HG02759 (cell line): ENCODE measurements around the gene NFX1.
"Not testable (repeated sequence)": the region's sequence is repeated elsewhere in the genome, so short reads cannot be mapped to it uniquely, and the experiment has no call there.

ENCODE experiments used
- ATAC-seq: cut with Tn5 transposase; IDR thresholded peaks from one replicate; pipeline ENCODE4 v1.9.1; 2021; ENCODE audit warnings: mild to moderate bottlenecking, moderate library complexity; ENCODE audit not compliant: unreplicated experiment

Gene NFX1

DNA sequence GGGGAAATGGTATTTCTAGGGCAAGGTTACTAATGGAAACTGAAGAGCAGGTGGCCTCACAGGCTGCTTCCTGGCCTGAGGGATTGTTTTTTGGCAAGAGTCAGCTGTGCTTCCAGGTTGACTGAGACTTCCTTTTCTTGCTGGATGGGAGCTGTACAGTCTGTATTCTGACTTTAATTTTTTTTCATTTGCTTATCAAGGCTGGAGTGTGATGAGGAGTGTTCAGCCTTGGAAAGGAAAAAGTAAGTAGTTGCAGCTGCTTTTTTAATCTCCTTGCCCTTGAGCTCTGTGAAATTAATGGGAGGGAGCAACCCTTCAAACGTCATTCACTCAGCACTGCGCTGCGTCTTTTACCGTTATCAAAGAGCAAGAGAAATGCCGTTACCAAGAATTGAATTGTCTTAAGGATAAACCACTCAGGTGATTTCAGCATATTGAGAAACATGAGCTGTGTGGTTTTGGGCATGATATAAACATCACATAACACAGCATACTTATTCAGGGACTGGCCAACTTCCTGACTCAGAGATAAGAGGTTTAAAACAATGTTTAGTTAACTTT lies 64.4 kb downstream of the NFX1 start:
- no peak for ATAC-seq

DNA sequence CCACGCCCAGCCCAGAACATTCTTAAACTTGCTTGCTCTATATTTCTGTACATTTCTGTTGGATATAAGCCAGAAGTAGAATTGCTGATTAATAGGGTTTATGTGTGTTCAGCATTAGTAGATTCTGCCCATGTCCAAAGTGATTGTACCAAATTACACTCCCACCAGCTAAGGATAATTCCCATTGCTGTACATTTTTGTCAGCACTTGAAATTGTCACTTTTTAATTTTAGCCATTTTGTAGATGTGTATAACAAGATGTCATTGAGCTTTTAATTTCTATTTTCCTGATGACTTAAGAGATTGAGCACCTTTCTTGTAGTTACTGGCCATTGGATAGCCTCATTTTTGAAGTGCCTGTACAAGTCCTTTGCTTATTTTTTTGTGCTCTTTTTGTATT lies 65.6 kb downstream of the NFX1 start:
- ATAC-seq, result no peak

DNA sequence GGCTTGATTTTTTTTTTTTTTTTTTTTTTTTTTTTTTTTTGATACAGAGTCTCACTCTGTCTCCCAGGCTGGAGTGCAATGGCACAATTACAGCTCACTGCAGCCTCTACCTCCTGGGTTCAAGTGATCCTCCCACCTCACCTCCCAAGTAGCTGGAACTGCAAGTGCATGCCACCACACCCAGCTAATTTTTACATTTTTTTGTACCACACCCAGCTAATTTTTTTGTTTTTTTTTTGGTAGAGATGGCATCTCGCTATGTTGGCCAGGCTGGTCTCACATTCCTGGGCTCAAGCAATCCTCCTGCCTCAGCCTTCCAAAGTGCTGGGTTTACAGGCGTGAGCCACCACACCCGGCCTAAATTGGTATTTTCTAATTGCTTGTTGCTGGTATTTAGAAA lies 68.3 kb downstream of the NFX1 start:
- not testable (repeated sequence) for ATAC-seq

DNA sequence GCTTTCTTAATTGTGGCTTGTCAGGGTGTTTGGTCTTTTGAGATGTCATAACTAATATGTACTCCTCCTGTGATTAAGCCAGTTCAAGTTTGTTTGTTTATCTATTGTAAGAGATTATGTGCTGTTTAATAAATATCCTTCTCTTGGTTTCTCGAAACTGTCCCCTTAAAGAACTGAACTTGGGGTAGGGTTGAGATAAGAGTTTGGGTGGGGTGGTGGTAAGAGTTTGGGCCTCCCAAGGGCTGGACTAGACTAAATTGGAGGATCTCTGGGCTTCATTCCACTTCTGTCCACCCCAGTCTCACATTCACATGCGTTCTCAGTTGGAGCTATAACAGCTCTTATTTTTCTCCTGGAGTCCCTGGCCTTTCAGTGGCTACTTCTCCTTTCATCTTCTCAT lies 73.8 kb downstream of the NFX1 start:
- ATAC-seq, result no peak

DNA sequence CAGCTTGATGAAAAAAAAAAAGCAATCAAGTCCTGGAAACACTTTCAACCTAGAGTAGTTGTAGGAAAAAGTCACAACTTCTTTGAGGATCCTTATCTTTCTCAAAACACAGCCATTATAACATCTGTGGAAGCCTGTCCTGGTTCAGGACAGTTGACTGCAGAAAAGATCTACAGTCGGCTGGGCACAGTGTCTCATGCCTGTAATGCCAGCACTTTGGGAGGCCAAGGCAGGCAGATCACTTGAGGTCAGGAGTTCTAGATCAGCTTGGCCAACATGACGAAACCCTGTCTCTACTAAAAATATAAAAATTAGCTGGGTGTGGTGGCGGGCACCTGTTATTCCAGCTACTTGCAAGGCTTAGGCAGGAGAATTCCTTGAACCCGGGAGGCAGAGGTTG lies 74.5 kb downstream of the NFX1 start:
- not testable (repeated sequence) for ATAC-seq

DNA sequence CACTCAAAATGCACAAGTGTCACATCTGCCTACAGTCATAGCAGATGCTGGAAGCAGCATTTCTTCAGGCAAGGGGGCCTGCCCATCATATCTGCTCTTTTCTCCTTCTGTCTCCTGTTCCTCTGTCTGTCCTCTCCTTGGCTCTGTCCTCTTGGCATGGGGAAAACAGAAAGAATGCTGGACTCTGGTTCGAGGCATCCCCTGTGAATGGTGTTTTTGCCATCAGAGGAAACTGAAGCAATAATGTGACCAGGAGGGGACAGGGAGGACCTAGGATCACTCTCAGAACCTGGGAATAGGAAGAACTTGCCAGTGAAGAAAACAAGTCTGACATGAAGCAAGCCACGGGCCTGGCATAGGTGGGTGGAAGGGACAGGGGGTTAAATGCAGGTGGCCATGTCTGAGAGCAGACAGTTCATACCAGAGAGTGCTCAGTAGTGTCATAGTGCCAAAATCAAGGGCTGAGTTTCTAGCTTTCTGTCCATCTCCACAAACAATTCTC lies 76.7 kb downstream of the NFX1 start:
- ATAC-seq, result no peak

DNA sequence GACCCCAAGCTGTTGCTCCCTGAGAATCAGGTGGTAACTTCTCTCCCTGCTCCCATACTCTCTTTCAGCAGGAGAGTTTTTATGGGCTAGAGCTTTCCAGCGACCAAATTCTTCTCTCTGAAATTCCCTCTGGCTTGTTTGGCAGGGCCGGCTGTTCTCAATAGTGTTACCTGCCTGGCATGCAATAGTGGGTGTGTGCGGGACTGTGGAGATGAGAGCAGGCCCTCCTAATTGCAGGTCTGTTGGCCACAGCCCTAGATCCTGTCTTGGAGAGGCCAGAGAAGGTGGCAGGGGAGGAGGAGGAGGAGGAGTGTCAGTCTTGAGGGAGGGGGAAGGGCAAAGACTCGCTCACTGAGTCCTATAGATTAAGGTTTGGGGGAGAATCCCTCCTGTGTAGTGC lies 82.6 kb downstream of the NFX1 start:
- no peak for ATAC-seq

DNA sequence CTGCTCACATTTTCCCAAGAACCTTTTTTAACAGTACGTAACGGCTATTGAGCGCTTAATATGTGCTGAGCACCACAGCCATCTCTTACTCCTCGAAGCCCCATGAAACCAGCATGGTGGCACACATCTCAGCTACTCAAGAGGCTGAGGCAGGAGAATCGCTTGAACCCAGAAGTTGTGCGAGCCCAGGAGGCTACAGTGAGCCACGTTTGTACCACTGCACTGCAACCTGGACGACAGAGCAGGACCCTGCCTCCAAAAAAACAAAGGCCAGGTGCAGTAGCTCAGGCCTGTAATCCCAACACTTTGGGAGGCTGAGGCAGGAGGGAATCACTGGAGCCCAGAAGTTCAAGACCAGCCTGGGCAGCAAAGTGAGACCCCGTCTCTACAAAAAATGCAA lies 83.9 kb downstream of the NFX1 start:
- ATAC-seq, result no peak

DNA sequence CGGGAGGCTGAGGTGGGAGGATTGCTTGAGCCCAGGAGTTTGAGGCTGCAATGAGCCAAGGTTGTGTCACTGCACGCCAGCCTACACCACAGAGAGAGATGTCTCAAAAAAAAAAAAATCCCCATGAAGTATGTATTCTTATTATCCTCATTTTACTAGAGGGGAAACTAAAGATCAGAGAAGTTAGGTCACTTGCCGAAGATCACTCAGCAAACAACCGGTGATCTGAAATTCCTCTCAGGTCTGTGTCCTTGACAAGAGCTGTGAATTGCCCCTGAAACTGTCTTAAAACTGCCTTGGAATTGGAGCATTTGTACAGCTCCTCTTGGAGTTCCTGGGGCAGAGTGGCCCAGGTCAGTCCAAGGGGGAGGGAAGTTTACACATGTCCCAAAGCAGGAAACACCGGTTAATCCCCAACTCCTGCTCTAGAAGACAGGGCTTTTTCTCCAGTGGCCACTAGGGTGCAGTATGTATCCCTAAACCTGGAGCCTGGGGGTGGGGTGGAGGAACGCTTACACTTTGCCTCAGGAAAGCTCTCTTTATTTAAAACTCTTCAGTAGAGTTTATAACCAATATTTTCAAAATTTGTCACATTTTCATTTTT lies 84.4 kb downstream of the NFX1 start:
- peak; percentile 82 for ATAC-seq

DNA sequence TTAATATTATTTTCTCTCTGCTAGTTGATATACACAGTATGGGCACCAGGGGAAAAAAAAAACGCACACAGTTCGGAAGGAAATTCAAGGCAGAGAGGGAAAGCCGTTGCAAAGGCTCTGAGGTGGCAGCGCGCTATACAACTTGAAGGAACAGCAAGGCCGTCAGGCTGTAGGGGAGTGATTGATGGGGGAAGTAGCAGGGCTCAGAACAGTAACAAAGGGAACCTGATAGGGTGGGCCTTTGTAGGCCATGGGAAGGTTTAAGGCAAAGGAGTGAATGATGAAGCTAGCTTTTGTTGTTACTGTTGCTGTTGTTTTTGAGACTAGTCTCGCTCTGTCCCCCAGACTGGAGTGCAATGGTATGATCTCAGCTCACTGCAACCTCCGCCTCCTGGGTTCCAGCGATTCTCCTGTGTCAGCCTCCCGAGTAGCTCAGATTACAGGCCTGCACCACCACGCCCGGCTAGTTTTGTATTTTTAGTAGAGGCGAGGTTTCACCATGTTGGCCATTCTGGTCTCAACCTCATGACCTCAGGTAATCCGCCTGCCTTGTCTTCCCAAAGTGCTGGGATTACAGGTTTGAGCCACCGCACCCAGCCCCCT lies 85.0 kb downstream of the NFX1 start:
- ATAC-seq, result no peak

DNA sequence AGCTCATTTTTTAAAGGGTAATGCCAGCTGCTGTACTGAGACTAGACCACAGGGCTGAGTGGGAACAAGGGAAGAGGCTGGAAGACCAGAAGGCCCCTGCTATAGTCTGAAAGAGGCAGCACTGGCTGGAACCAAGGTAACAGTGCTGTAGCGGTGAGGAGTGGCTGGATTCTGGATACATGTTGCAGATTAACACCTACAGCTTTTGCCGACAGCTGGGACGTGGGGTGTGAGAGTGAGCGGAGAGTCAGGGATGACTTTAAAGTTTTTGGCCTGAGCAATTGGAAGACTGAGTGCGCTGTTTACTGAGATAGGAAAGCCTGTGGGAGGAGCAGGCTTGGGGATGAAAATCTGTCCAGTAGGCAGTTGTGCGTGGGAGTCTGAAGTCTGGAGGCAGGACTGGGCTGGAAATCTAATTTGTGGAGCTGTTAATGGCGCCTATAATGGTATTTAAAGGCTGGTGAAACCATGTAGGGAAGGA lies 85.6 kb downstream of the NFX1 start:
- ATAC-seq, result no peak

DNA sequence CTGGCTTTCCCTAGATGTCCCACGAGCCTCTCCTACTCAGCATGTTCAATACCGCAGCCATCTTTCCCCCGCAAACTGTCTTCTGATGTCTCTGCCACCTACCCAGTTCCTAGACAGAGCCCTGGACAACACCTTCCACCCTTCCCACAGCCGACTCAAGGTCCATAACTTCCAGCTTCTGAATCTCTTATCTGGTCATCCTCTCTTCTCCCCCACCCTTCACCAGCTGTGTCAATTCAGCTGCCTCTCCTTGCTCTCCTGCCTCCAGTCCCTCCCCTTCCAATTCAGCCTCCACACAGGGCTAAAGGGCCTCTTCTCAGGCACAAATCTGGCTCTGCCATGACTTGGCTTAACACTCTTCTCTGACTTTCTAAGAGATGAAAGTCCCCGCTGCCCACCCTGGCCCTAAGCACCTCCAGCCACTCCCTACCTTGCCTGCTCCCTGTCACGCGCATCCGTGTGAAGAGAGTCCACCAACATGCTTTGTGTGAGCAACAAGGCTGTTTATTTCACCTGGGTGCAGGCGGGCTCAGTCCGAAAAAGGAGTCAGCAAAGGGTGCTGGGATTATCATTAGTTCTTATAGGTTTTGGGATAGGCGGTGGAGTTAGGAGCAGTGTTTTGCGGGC lies 86.9 kb downstream of the NFX1 start:
- ATAC-seq, result no peak

DNA sequence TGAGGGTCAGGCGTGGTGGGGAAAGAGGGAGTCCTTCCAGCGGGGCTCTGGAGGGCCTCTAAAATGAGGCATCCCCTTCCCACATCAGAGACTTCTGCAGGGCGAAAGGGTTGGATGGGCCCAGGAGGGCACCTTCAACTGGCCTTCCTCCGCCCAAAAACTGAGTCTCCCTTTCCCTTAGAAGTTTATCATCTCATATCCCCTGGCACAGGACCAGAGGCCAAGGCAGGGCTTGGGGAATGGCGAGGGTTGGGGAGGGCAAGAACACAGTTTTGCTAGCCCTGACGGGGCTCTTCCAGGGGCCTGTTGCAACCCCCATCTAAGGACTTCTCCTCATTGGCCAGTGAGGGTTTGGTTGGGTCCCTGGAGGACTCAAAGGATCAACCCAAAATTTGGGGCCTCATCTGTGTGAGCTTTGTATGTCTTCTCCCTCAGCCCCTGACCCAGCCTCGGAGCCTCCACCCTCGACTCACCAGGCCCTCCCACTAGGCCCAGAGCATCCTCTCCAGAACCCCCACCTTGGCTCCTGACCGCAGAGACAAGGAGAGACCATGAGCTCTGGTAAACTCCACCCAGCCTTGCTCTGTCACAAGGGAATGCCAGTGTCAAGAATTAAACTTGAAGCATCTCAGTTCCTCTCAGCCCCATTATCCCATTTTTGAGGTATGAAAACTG lies 87.9 kb downstream of the NFX1 start:
- no peak for ATAC-seq

DNA sequence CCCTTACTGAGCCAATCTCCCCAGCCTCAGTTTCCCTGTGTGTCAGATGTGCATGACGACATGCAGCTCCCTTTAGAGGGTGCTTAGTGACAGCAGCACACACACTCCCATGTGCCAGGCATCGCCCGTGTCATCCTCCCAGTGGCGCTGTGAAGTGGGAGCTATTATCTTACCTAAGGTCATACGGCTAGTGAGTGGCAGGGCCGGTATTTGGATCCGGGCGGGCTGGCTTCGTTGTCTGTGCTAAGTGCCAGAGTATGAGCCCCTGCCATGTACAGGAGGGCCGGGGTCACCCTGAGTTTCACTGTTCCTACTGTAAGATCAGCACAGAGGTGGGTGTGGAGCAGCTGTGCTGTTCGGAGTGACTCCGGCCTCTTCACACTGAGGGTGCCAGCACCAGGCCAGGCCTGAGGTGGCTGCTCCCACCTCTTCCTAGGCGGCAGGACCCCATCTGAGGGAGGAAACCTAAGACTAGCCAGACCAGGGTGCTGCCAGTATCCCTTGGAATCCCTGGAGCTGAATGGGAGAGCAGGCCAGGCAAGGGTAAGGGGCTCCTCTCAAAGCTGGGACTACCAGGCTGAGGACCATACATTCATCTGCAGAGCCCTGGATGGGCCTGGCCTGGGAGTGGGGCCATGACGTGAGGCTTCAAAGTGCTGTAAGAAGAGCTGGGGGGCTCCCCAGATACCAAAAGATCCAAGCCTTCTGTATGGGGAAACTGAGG lies 89.5 kb downstream of the NFX1 start:
- no peak for ATAC-seq

DNA sequence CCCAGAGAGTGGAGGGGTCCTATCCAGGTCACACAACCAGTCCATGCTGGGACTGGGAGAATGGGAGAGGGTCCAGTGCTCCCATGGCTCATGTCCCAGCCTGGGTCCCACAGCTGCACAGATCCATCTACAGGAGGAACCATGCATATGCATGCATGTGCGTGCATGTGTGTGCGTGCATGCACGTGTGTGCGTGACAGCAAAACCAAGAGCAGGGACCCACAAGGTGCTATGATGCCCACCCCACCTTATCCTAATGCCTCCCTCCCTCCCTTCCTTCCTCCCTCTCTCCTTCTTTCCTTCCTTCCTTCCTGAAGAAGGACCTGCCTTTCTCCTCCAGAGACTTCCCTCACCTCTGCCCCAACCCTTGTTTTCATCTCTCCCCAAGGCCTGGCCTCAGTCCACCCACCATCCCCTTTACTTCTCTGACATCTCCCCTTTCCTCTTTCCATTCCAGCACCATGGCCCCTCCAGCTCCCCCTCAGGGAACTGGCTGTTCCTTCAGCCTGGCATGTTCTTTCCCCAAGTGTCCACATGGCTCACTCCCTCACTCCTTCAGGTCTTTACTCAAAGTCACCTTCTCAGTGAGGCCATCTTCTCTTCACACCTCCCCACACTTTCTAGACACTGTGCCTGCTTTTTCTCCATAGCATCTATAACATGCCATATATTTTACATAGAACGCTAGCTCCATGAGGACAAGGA lies 90.2 kb downstream of the NFX1 start:
- ATAC-seq, result no peak

DNA sequence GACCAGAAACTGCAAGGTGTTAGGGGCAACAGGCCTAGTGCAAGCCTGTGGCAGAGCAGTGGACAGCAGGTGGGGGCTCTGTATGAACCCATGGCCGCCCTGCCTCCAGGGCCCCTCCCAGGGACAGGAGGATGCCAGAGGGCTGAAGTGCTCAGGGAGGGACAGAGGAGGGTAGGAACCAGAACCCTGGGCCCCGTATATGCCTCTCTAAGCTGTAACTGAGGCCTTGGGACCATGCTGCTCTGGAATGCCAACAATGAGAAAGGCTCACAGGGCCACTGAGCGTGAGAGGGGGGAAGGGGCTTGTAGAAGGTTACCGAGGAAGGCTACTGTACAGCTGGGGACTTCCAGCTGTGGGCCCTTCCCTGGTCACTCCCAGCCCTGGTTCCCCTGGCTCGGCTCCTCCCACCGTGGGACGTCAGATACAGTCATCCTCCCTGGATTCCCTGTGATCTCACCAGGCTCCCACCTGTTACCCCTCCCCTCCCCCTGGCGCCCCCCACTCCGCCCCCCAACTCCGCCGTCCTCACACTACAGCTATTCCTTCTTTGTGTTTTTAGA lies 91.0 kb downstream of the NFX1 start:
- ATAC-seq, result no peak

DNA sequence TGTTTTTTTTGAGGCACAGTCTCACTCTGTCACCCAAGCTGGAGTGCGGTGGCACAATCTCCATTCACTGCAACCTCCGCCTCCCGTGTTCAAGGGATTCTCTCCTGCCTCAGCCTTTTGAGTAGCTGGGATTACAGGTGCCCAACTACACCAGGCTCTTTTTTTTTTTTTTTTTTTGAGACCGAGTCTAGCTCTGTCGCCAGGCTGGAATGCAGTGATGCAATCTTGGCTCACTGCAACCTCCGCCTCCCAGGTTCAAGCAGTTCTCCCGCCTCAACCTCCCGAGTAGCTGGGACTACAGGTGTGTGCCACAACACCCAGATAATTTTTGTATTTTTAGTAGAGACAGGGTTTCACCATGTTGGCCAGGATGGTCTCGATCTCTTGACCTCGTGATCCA lies 92.1 kb downstream of the NFX1 start:
- not testable (repeated sequence) for ATAC-seq

DNA sequence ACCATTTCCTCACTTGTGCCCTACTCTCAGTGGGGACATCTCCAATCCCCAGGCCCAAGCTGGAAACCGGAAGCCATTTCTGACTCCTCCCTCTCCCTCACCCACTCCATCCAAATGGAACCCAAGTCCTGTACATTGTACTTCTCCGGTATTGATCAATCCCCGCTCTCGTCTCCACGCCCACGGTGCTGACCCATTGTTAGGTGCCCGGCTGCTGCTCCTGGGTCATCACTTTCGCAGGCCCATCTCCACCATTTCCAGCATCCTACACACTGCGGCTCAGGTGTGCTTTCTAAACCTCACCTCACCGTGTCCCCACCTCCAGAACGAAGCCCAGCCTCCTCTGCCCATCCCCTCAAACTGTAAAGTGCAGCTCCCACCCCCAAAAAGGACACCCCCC lies 93.1 kb downstream of the NFX1 start:
- ATAC-seq, result not testable (repeated sequence)

DNA sequence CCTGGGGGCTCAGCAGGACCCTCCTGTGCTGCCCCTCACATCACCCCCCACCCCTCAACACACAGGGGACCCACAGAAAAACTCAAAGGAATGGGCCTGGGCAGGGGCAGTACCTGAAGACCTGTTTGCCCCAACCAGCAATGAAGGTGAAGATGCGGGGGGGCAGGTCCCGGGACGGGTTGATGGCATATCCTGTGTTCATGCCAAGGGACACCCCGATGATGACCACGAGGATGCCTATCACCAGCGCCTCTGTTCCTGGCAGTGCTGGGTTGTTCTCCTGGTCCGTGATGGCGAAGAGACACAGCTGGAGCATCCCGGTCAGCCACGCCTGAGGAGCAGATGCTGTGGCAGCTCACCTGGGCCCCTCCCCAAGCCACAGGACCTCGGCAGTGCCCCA lies 95.2 kb downstream of the NFX1 start:
- not testable (repeated sequence) for ATAC-seq
